Hepatocyte (in vitro differentiated cells): ENCODE measurements around the gene MAP3K5.

ENCODE experiments used
- CTCF ChIP-seq: fragments of 200-600 bp; sonication (generic); IDR thresholded peaks from 2 replicates; pipeline ENCODE4 v1.5.1; 2016; ENCODE audit warnings: antibody characterized with exemption, mild to moderate bottlenecking; ENCODE audit not compliant: poor library complexity
- EZH2 ChIP-seq: fragments of 200-600 bp; sonication (generic); IDR thresholded peaks from 2 replicates; pipeline ENCODE4 v1.6.1; 2016; ENCODE audit warnings: antibody characterized with exemption, mild to moderate bottlenecking, borderline replicate concordance
- EZH2phosphoT487 ChIP-seq: fragments of 200-600 bp; sonication (generic); IDR thresholded peaks from one replicate; pipeline ENCODE4 v1.6.1; 2018; ENCODE audit warnings: antibody characterized with exemption, mild to moderate bottlenecking, low read depth, moderate library complexity; ENCODE audit not compliant: unreplicated experiment, severe bottlenecking

- TF ChIP-seq CTCF, result no peak
- TF ChIP-seq EZH2phosphoT487, result no peak
- TF ChIP-seq EZH2, result peak; percentile 11
Measured at GRCh38 chr6:136548582-136549299, 243.5 kb downstream of the MAP3K5 start.
